GM08714 (cell line): ENCODE results near the gene TM9SF3.

Source experiments
- H3K4me3 ChIP-seq: fragments of 200-500 bp; sonication (Bioruptor generic); 2 replicates; pipeline ENCODE4 v1.5.1; 2014; ENCODE audit warnings: mild to moderate bottlenecking, low read length, inconsistent platforms
- ZNF274 ChIP-seq: IDR thresholded peaks from 2 replicates; pipeline ENCODE4 v1.6.1; 2012; ENCODE audit warnings: mild to moderate bottlenecking, low read depth, low read length

Gene TM9SF3

GRCh38 chr10:96612055-96612830 is 25.4 kb upstream of the TM9SF3 start:
- H3K4me3 ChIP-seq = no peak overlapping the region
- no peak for TF ChIP-seq ZNF274

GRCh38 chr10:96610817-96611216 is 24.0 kb upstream of the TM9SF3 start:
- no peak for TF ChIP-seq ZNF274
- no peak overlapping the region for H3K4me3 ChIP-seq

GRCh38 chr10:96609510-96609909 is 22.7 kb upstream of the TM9SF3 start:
- no peak for TF ChIP-seq ZNF274
- H3K4me3 ChIP-seq = no peak overlapping the region

GRCh38 chr10:96608805-96609204 is 22.0 kb upstream of the TM9SF3 start:
- no peak for TF ChIP-seq ZNF274

GRCh38 chr10:96608262-96608661 is 21.4 kb upstream of the TM9SF3 start:
- H3K4me3 ChIP-seq = no peak overlapping the region
- no peak for TF ChIP-seq ZNF274

More at GRCh38 chr10:96608805-96609204, 22.0 kb upstream of the TM9SF3 start:
- no peak overlapping the region for H3K4me3 ChIP-seq

GRCh38 chr10:96606946-96607345 is 20.1 kb upstream of the TM9SF3 start:
- H3K4me3 ChIP-seq = no peak overlapping the region
- no peak for TF ChIP-seq ZNF274

GRCh38 chr10:96606216-96606615 is 19.4 kb upstream of the TM9SF3 start:
- H3K4me3 ChIP-seq = no peak overlapping the region
- TF ChIP-seq ZNF274 = no peak

- no peak overlapping the region for H3K4me3 ChIP-seq
- no peak for TF ChIP-seq ZNF274
Observed at GRCh38 chr10:96600337-96600736, 13.5 kb upstream of the TM9SF3 start.

- no peak overlapping the region for H3K4me3 ChIP-seq
- no peak for TF ChIP-seq ZNF274
Observed at GRCh38 chr10:96598846-96599245, 12.0 kb upstream of the TM9SF3 start.

- no peak for TF ChIP-seq ZNF274
- no peak overlapping the region for H3K4me3 ChIP-seq
Observed at GRCh38 chr10:96596422-96597407, 9.9 kb upstream of the TM9SF3 start.

- TF ChIP-seq ZNF274 = no peak
- H3K4me3 ChIP-seq = no peak overlapping the region
Observed at GRCh38 chr10:96595741-96596140, 8.9 kb upstream of the TM9SF3 start.

- no peak overlapping the region for H3K4me3 ChIP-seq
- no peak for TF ChIP-seq ZNF274
Observed at GRCh38 chr10:96591946-96592345, 5.1 kb upstream of the TM9SF3 start.

GRCh38 chr10:96588616-96589419 is 2.0 kb upstream of the TM9SF3 start:
- H3K4me3 ChIP-seq = no peak overlapping the region; the same call in 1 of the 2 replicates
- no peak for TF ChIP-seq ZNF274

GRCh38 chr10:96588060-96588554 is 1.3 kb upstream of the TM9SF3 start:
- H3K4me3 ChIP-seq = peak overlapping the region; percentile 74
- TF ChIP-seq ZNF274 = no peak
